HG03354 (cell line): ENCODE results near the gene ZNF580.

Source experiments
- ATAC-seq: cut with Tn5 transposase; IDR thresholded peaks from one replicate; pipeline ENCODE4 v1.9.1; 2021; ENCODE audit warnings: mild to moderate bottlenecking; ENCODE audit not compliant: unreplicated experiment, poor library complexity, severe bottlenecking

Gene ZNF580

GRCh38 chr19:55656552-55656951 is 15.8 kb downstream of the ZNF580 start:
- no peak for ATAC-seq

- no peak for ATAC-seq
Measured at GRCh38 chr19:55656988-55657747, 16.4 kb downstream of the ZNF580 start.

GRCh38 chr19:55658846-55659459 is 18.2 kb downstream of the ZNF580 start:
- ATAC-seq = no peak

GRCh38 chr19:55659822-55660221 is 19.0 kb downstream of the ZNF580 start:
- no peak for ATAC-seq

GRCh38 chr19:55660404-55660803 is 19.6 kb downstream of the ZNF580 start:
- no peak for ATAC-seq

- ATAC-seq = no peak
Measured at GRCh38 chr19:55660991-55661390, 20.2 kb downstream of the ZNF580 start.

GRCh38 chr19:55661826-55662225 is 21.0 kb downstream of the ZNF580 start:
- no peak for ATAC-seq

GRCh38 chr19:55663846-55664536 is 23.2 kb downstream of the ZNF580 start:
- ATAC-seq = no peak

- no peak for ATAC-seq
Measured at GRCh38 chr19:55666343-55667005, 25.7 kb downstream of the ZNF580 start.

- ATAC-seq = no peak
Measured at GRCh38 chr19:55667006-55667381, 26.2 kb downstream of the ZNF580 start.

GRCh38 chr19:55667511-55667910 is 26.7 kb downstream of the ZNF580 start:
- ATAC-seq = no peak

- no peak for ATAC-seq
Measured at GRCh38 chr19:55667958-55668357, 27.2 kb downstream of the ZNF580 start.

- no peak for ATAC-seq
Measured at GRCh38 chr19:55668603-55669348, 28.0 kb downstream of the ZNF580 start.

GRCh38 chr19:55669418-55670279 is 28.8 kb downstream of the ZNF580 start:
- no peak for ATAC-seq

- ATAC-seq = no peak
Measured at GRCh38 chr19:55670280-55671053, 29.7 kb downstream of the ZNF580 start.

GRCh38 chr19:55671054-55671378 is 30.2 kb downstream of the ZNF580 start:
- ATAC-seq = no peak

- no peak for ATAC-seq
Measured at GRCh38 chr19:55672418-55672817, 31.6 kb downstream of the ZNF580 start.

- ATAC-seq = no peak
Measured at GRCh38 chr19:55673465-55673864, 32.7 kb downstream of the ZNF580 start.
